PC-9 (cell line): ENCODE results near the gene PSMD6. TPM values are rescaled to one million over a fixed set of nuclear protein-coding genes. Genes with fewer than 3 reads are reported as not detected.

Experiments
- BruUV-seq: library from RNA; stranded (reverse); fragments of 400-500 nt; replicated peaks from 2 replicates; lab custom pipeline; 2021; lab: Mats Ljungman, UMichigan
- CTCF ChIA-PET: fragments of 300-600 bp; sonication (Branson Sonifier 250); formaldehyde crosslinking; loops from one replicate; lab custom pipeline; 2022; ENCODE audit warnings: antibody characterized with exemption; lab: Charles Lee
- POLR2A ChIA-PET: fragments of 300-600 bp; sonication (Branson Sonifier 250); formaldehyde crosslinking; loops from one replicate; lab custom pipeline; 2022; ENCODE audit warnings: antibody characterized with exemption; ENCODE audit not compliant: unreplicated experiment; lab: Charles Lee
- DNase-seq, 2 experiments: peaks; one replicate each; pipeline versions ENCODE4 v3.0.0 to v3.0.0-alpha.2; 2015 to 2022; ENCODE audit warnings: mixed read lengths in 1 of 2
- H2AFZ ChIP-seq: fragments of 200-600 bp; sonication (generic); 2 replicates; pipeline ENCODE4 v1.8.1; 2017; ENCODE audit warnings: antibody characterized with exemption
- H3F3A ChIP-seq: fragments of 200-600 bp; sonication (generic); 2 replicates; pipeline ENCODE4 v1.8.1; 2017; ENCODE audit warnings: antibody characterized with exemption, mild to moderate bottlenecking, low read depth; ENCODE audit not compliant: insufficient read depth
- H3K27ac ChIP-seq: fragments of 200-600 bp; sonication (generic); 2 replicates; pipeline ENCODE4 v1.6.1; 2016; ENCODE audit warnings: mixed run types
- H3K27me3 ChIP-seq: fragments of 200-600 bp; sonication (generic); 2 replicates; pipeline ENCODE4 v1.6.1; 2016; ENCODE audit warnings: low read depth, mixed run types; ENCODE audit not compliant: insufficient read depth
- H3K36me3 ChIP-seq: fragments of 200-600 bp; sonication (generic); 2 replicates; pipeline ENCODE4 v1.6.1; 2016; ENCODE audit warnings: low read depth, mixed run types
- H3K4me1 ChIP-seq: fragments of 200-600 bp; sonication (generic); replicated peaks from 2 replicates; pipeline ENCODE4 v1.6.1; 2016; ENCODE audit warnings: mixed run types; ENCODE audit not compliant: insufficient read depth
- H3K4me2 ChIP-seq: fragments of 200-600 bp; sonication (generic); 2 replicates; pipeline ENCODE4 v1.6.1; 2017; ENCODE audit warnings: mixed run types
- H3K4me3 ChIP-seq: fragments of 200-600 bp; sonication (generic); 2 replicates; pipeline ENCODE4 v1.6.1; 2016; ENCODE audit warnings: mixed run types
- H3K79me2 ChIP-seq: fragments of 200-600 bp; sonication (generic); 2 replicates; pipeline ENCODE4 v1.6.1; 2017; ENCODE audit warnings: low read depth, mixed run types
- H3K9me2 ChIP-seq: fragments of 200-600 bp; sonication (generic); 2 replicates; pipeline ENCODE4 v1.8.1; 2017; ENCODE audit warnings: mild to moderate bottlenecking; ENCODE audit not compliant: insufficient read depth
- H3K9me3 ChIP-seq: fragments of 200-600 bp; sonication (generic); 2 replicates; pipeline ENCODE4 v1.8.1; 2016; ENCODE audit warnings: low read depth; ENCODE audit not compliant: insufficient read depth
- H4K20me1 ChIP-seq: fragments of 200-600 bp; sonication (generic); 2 replicates; pipeline ENCODE4 v1.8.1; 2017; ENCODE audit not compliant: insufficient read depth
- EZH2 ChIP-seq: fragments of 200-600 bp; sonication (generic); IDR thresholded peaks from 2 replicates; pipeline ENCODE4 v1.8.0; 2017; ENCODE audit warnings: antibody characterized with exemption, low read depth
- intact Hi-C: fragments of 100-400 bp; cut with micrococcal nuclease; formaldehyde crosslinking; loops from one replicate; pipeline ENCODE4 v1.10.0; 2022; ENCODE audit not compliant: unreplicated experiment
- total RNA-seq: library from RNA; stranded (reverse); gene quantifications from 2 replicates; pipeline ENCODE4 v1.2.3, GENCODE V29; 2021
- TF ChIP-seq, protein P1 (sequence below): fragments of 200-600 bp; sonication (generic); conservative IDR thresholded peaks from 2 replicates; pipeline ENCODE4 v1.6.1; 2017; ENCODE audit warnings: mixed run types, antibody characterized with exemption, mild to moderate bottlenecking, moderate library complexity

The PSMD6 gene
- total RNA-seq, 1 experiment from 2014 or later: 68.8 TPM

DNA sequence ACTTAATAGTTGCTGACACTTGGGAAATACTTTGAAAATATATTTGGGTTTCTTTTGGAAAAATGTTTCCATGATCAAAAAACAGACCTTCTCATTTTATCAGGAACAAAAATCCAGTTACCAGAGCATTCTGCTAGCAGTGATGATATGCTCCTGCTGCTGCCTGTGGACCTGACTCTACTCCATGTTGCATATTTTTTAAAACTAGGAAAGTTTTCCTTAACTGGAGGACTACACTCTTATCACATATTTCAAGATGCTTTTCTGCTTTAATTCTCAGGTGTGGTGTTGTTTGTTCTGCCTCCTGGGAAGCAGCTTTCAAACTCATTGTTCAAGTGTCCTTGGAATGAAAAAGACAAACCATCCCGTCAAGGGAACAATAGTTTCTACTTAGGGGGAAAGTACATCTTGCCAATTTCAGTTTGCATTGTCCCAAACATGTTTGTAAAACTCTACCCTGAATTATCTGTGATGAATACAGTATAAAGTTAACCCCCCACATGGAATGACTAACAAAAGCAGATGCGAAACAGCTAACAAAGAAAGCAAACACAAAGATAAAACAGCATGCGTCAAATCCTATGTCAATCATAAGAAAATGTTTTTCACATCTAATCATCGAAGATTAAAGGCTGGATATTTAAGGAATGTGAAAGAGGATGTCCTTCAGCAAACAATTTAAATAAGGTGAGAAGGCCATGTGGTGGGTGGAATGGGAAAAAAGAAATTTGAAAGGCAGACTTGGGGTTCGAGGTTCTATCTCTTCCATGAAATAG, 40.1 kb upstream of the PSMD6 start:
- Histone ChIP-seq H3K79me2 (no peaks in the 10 kb centered on the region), H4K20me1 (no peaks in the 10 kb centered on the region), H3K4me2 (no peak overlapping the region), H3K27ac (no peak overlapping the region), H3K4me3 (no peak overlapping the region), H3K9me3 (no peaks in the 10 kb centered on the region), H2AFZ (no peak overlapping the region), H3K4me1 (no peaks in the 10 kb centered on the region), H3K36me3 (no peaks in the 10 kb centered on the region), H3K9me2 (no peaks in the 10 kb centered on the region), H3K27me3 (no peaks in the 10 kb centered on the region), H3F3A (no peaks in the 10 kb centered on the region)
- CTCF ChIA-PET: no interaction called here
- POLR2A ChIA-PET: no interaction called here
- BruUV-seq: no TSS peak
- TF ChIP-seq, protein P1, sequence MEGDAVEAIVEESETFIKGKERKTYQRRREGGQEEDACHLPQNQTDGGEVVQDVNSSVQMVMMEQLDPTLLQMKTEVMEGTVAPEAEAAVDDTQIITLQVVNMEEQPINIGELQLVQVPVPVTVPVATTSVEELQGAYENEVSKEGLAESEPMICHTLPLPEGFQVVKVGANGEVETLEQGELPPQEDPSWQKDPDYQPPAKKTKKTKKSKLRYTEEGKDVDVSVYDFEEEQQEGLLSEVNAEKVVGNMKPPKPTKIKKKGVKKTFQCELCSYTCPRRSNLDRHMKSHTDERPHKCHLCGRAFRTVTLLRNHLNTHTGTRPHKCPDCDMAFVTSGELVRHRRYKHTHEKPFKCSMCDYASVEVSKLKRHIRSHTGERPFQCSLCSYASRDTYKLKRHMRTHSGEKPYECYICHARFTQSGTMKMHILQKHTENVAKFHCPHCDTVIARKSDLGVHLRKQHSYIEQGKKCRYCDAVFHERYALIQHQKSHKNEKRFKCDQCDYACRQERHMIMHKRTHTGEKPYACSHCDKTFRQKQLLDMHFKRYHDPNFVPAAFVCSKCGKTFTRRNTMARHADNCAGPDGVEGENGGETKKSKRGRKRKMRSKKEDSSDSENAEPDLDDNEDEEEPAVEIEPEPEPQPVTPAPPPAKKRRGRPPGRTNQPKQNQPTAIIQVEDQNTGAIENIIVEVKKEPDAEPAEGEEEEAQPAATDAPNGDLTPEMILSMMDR: no peak
- no peak for TF ChIP-seq EZH2
- intact Hi-C loops: no loop called here
- DNase-seq: no peak

DNA sequence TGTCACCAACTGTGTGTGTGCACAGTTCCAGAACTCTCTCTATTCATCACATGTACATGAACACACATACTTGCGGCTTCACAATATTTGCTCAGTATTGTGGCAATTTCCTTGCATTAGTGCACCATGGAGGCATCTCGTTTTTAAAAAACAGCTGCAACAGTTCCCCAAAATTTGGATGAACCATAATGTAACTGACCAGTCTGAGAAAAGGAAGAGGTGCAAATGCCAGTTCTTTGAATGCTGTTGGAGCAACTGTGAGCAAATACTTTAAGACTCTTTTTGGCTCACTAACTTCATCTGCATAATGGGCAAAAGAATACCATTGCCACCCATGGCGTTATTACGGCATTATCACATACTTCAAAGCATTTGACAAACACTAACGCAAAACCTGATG, 38.3 kb upstream of the PSMD6 start:
- Histone ChIP-seq H3K4me1 (no peaks in the 10 kb centered on the region), H3K79me2 (no peaks in the 10 kb centered on the region), H2AFZ (no peak overlapping the region), H3K9me2 (no peaks in the 10 kb centered on the region), H3F3A (no peaks in the 10 kb centered on the region), H3K27me3 (no peaks in the 10 kb centered on the region), H3K9me3 (no peaks in the 10 kb centered on the region), H3K4me2 (no peak overlapping the region), H3K4me3 (no peak overlapping the region), H3K27ac (no peak overlapping the region), H3K36me3 (no peaks in the 10 kb centered on the region), H4K20me1 (no peaks in the 10 kb centered on the region)
- no TSS peak for BruUV-seq
- CTCF ChIA-PET: no interaction called here
- no peak for DNase-seq
- TF ChIP-seq, protein P1: no peak
- TF ChIP-seq EZH2: no peak
- POLR2A ChIA-PET: no interaction called here
- intact Hi-C loops: no loop called here

DNA sequence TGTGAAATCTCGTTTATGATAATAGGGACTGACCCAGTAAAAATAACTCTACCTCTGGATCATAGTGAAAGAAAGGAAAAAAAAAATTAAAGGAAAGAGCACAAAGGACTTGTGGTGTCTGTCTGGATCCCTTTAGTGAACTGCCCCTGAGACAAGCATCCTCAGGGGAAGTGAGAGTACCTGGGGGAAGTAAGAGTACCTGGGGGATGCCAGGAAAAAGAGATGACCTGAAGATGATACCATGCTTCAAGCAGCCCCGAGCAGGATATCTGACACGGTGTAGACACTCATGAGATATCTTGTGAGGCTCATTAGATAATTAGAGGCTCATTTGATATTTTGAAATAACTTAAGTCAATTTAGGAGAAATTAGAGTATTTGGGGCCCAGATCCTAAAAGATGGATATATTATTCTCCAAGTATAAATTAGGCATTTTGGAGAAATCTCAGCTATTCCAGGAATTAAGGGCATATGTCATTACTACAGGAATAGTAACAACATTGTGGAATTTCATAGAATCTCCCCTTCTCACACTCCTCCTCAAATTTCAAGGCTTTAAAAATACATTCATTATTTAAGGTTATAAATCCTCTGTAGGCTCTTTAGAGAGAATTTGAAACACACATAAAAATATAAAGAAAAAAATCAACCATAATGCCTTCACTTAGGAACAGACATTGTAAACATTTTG, 36.3 kb upstream of the PSMD6 start:
- no peaks in the 10 kb centered on the region for H3K9me3 ChIP-seq

More for the DNA sequence above, 36.3 kb upstream of the PSMD6 start:
- no peak overlapping the region for H3K27ac ChIP-seq
- DNase-seq: no peak
- no TSS peak for BruUV-seq
- no peaks in the 10 kb centered on the region for H4K20me1 ChIP-seq
- intact Hi-C loops: no loop called here
- H3K4me3 ChIP-seq: no peak overlapping the region
- ChIA-PET CTCF (no interaction called here), POLR2A (no interaction called here)
- no peaks in the 10 kb centered on the region for H3F3A ChIP-seq
- H3K4me2 ChIP-seq: no peak overlapping the region
- no peaks in the 10 kb centered on the region for H3K79me2 ChIP-seq
- H3K4me1 ChIP-seq: no peaks in the 10 kb centered on the region
- TF ChIP-seq, protein P1: no peak
- TF ChIP-seq EZH2: no peak
- no peaks in the 10 kb centered on the region for H3K27me3 ChIP-seq
- H3K36me3 ChIP-seq: no peaks in the 10 kb centered on the region
- no peak overlapping the region for H2AFZ ChIP-seq
- no peaks in the 10 kb centered on the region for H3K9me2 ChIP-seq
